ENCODE measurements around the gene OGFOD1.
A peak's percentile ranks its signal among the peaks of the same experiment; 100 is the strongest.

OGFOD1 gene

GRCh38 chr16:56450986-56451752 lies at the start of gene OGFOD1, which contains the start of gene NUDT21:
Gene OGFOD1 (plus strand): TSS chr16:56451554. CDS start chr16:56451613, 59 bp downstream.
Gene NUDT21 (minus strand): TSS chr16:56451332. CDS start chr16:56451202, 130 bp downstream.
- peak; percentile 99 for DNase-seq (ENCODE audit: low read depth)
- peak; percentile 63 for TF ChIP-seq MYC (IDR thresholded peaks at IDR 0.05; ENCODE audit: low read depth, low read length)
- TF ChIP-seq MAX (IDR thresholded peaks at IDR 0.05; ENCODE audit: low read depth, low read length), result no peak
- TF ChIP-seq POLR2A (IDR thresholded peaks at IDR 0.05; ENCODE audit: extremely low read depth, insufficient read length), result peak; percentile 74
- peak within 1 kb of the TSS; percentile 99 for H3K4me3 ChIP-seq (ENCODE audit: low read depth, low read length)

GRCh38 chr16:56405977-56406672 lies 45.2 kb upstream of the OGFOD1 start:
- no peak for DNase-seq (ENCODE audit: low read depth)
- TF ChIP-seq MAX (IDR thresholded peaks at IDR 0.05; ENCODE audit: low read depth, low read length) (no peak), POLR2A (IDR thresholded peaks at IDR 0.05; ENCODE audit: extremely low read depth, insufficient read length) (no peak), MYC (IDR thresholded peaks at IDR 0.05; ENCODE audit: low read depth, low read length) (no peak)
- TF ChIP-seq, protein P1, sequence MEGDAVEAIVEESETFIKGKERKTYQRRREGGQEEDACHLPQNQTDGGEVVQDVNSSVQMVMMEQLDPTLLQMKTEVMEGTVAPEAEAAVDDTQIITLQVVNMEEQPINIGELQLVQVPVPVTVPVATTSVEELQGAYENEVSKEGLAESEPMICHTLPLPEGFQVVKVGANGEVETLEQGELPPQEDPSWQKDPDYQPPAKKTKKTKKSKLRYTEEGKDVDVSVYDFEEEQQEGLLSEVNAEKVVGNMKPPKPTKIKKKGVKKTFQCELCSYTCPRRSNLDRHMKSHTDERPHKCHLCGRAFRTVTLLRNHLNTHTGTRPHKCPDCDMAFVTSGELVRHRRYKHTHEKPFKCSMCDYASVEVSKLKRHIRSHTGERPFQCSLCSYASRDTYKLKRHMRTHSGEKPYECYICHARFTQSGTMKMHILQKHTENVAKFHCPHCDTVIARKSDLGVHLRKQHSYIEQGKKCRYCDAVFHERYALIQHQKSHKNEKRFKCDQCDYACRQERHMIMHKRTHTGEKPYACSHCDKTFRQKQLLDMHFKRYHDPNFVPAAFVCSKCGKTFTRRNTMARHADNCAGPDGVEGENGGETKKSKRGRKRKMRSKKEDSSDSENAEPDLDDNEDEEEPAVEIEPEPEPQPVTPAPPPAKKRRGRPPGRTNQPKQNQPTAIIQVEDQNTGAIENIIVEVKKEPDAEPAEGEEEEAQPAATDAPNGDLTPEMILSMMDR (IDR thresholded peaks at IDR 0.05; ENCODE audit: low read depth, low read length), result no peak
- H3K4me3 ChIP-seq (ENCODE audit: low read depth, low read length), result no peak overlapping the region

- no peak for TF ChIP-seq MAX (IDR thresholded peaks at IDR 0.05; ENCODE audit: low read depth, low read length)
- TF ChIP-seq MYC (IDR thresholded peaks at IDR 0.05; ENCODE audit: low read depth, low read length), result no peak
- no peak for TF ChIP-seq POLR2A (IDR thresholded peaks at IDR 0.05; ENCODE audit: extremely low read depth, insufficient read length)
- TF ChIP-seq, protein P1 (IDR thresholded peaks at IDR 0.05; ENCODE audit: low read depth, low read length), result no peak
- no peak overlapping the region for H3K4me3 ChIP-seq (ENCODE audit: low read depth, low read length)
- no peak for DNase-seq (ENCODE audit: low read depth)
Observed at GRCh38 chr16:56408379-56409098, 42.8 kb upstream of the OGFOD1 start.

- DNase-seq (ENCODE audit: low read depth), result peak; percentile 53
- TF ChIP-seq, protein P1 (IDR thresholded peaks at IDR 0.05; ENCODE audit: low read depth, low read length), result no peak
- no peak overlapping the region for H3K4me3 ChIP-seq (ENCODE audit: low read depth, low read length)
Observed at GRCh38 chr16:56409195-56409594, 42.2 kb upstream of the OGFOD1 start.

GRCh38 chr16:56411123-56411522 lies 40.2 kb upstream of the OGFOD1 start:
- DNase-seq (ENCODE audit: low read depth), result no peak
- TF ChIP-seq, protein P1 (IDR thresholded peaks at IDR 0.05; ENCODE audit: low read depth, low read length), result no peak
- no peak for TF ChIP-seq POLR2A (IDR thresholded peaks at IDR 0.05; ENCODE audit: extremely low read depth, insufficient read length)
- no peak for TF ChIP-seq MYC (IDR thresholded peaks at IDR 0.05; ENCODE audit: low read depth, low read length)
- TF ChIP-seq MAX (IDR thresholded peaks at IDR 0.05; ENCODE audit: low read depth, low read length), result no peak
- no peak overlapping the region for H3K4me3 ChIP-seq (ENCODE audit: low read depth, low read length)

DNA sequence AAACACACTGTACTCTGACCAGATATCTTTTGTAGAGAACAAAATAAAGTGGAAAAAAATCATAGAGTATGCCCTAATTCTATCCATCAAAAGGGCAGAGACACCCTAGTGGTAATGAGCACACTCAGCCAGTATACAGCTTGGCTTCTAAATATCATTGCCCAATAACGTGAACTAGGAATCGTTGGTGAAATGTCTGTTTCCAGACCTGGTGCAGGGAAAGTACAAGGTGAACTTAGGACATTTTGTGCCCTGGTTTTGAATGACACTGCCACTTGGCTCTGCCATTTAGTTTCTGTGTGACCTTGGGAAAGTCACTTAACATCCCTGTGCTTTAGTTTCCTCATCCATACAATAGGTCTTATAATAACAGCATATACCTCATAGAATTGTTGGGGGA lies 39.7 kb upstream of the OGFOD1 start:
- no peak overlapping the region for H3K4me3 ChIP-seq (ENCODE audit: low read depth, low read length)
- no peak for DNase-seq (ENCODE audit: low read depth)
- TF ChIP-seq, protein P1 (IDR thresholded peaks at IDR 0.05; ENCODE audit: low read depth, low read length), result no peak
- TF ChIP-seq MAX (IDR thresholded peaks at IDR 0.05; ENCODE audit: low read depth, low read length) (no peak), MYC (IDR thresholded peaks at IDR 0.05; ENCODE audit: low read depth, low read length) (no peak)

All from NB4 (cell line).